Measurements from ENCODE around the gene NEU1. TPM values are rescaled to one million over a fixed set of nuclear protein-coding genes. Genes with fewer than 3 reads are reported as not detected.
"Not testable (repeated sequence)": the region's sequence is repeated elsewhere in the genome, so short reads cannot be mapped to it uniquely, and the experiment has no call there.

The NEU1 gene
- total RNA-seq, 1 donor from 2014 or later = 25.6 TPM

GRCh38 chr6:31874084-31874670 lies 11.6 kb upstream of the NEU1 start:
- no peak for DNase-seq

GRCh38 chr6:31871046-31871659 lies 8.5 kb upstream of the NEU1 start:
- peak; percentile 34 for DNase-seq

DNA sequence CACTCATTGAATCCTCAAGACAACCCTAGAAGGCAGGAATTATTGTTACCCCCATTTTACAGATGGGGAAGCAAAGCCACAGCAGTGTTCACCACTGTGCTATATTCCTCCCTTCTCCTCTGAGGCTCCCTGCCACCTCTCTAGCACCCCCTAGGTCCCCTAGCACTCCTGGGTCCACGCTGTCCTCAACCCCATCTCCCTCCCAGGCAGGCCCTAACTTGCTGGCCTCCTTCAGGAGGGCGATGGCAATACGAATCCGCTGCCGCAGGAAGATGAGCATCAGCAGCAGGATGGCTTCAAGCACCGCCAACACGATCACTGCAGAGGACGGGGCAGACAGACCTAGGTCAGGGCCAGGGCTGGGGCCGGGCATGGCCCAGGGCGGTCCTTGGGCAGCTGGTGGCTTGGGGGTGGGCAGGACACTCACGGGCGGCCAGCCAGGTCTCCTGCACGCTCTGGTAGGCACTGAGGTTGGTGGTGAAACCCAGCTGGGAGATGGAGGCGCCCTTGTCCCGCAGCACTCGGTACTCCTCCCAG lies 7.8 kb upstream of the NEU1 start:
- DNase-seq = no peak

DNA sequence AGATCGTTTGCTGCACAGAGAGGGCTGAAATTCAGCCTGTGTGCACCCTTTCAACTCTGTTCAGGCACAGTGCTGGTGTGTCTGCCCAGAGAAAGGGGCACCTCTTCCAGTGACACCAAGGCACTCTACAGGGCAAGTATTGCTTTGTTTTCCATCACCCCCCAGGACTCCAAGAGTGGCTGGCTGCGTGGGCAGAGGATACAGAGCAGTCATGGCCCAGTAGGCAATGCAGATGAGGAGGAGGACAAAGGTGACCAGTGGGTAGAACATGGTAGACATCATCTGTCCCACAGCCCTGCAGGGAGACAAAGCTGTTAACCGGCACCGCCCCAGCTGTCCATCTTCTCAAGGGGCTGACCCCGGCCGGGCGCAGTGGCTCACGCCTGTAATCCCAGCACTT lies 6.7 kb upstream of the NEU1 start:
- no peak for DNase-seq

DNA sequence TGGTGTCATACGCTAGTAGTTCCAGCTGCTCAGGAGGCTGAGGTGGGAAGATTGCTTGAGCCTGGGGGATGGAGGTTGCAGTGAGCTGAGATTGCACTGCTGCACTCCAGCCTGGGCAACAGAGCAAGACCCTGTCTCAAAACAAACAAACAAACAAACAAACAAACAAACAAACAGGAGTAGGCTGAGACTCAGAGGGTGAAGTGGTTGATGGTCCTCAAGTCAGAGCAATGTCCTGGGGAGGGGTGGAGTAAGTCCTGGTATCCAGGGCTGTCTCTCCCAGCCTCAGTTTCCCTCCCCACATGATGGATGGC lies 6.0 kb upstream of the NEU1 start:
- not testable (repeated sequence) for DNase-seq

- DNase-seq = no peak
Observed at GRCh38 chr6:31865205-31866118, 2.8 kb upstream of the NEU1 start.

GRCh38 chr6:31864818-31865204 lies 2.2 kb upstream of the NEU1 start:
- DNase-seq = no peak

- DNase-seq = not testable (repeated sequence)
Observed at GRCh38 chr6:31864123-31864562, 1.5 kb upstream of the NEU1 start.

GRCh38 chr6:31861919-31862343 lies 690 bp downstream of the NEU1 start:
- DNase-seq = no peak

DNA sequence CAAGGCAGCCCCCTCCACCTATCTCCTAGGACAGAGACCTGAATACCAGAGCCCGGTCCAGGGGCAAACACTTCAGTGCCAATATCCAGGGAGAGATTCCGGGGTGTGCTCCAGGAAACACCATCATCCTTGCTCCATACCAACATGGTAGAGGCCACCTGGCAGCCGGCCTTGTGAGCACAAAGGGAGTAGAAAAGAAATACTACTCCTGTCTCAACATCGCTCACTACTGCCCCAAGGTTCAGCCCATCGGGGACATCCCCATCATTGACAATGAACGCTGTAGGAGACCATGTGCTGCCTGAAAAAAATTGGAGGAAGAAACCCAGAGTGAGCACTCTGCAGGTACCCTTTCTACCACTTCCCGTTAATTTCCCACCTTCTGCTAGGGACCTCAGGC lies 1.5 kb downstream of the NEU1 start:
- no peak for DNase-seq

DNA sequence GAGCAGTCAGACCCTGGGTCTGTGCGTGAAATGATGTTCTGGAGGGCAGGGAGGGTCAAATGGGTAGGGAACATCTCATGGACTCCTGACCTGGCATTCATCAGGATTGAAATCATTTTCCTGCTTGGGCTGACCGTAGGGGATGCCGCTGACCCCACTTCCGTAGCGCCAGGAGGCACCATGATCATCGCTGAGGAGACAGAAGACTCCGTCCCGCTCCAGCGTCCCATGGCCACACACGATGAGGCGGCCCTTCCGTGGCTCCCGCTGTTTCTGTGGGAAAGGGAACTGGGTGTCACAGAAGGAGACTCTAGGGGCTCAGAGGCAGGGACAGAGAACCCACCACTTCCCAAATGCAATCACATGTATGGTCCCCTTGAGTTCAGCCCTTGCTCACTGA lies 2.3 kb downstream of the NEU1 start:
- DNase-seq = no peak

DNA sequence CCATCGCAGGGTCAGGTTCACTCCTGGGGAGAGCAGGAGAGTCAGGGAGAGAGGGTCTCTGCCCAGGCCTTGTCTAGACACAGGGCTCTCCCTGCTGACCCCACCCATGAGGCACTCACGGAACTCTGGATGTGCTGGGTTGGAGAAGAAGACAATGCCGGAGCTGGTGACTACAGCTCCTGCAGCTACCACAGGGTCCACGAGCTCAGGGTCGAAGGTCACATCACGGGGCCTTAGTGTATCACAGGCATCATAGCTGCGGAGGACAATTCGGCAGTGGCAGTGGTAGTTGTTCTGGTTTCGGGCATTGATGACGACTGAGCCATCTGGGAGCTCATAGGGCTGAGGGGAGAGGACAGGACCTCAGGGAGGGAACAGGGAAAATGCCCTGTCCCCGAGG lies 2.7 kb downstream of the NEU1 start:
- DNase-seq = no peak

DNA sequence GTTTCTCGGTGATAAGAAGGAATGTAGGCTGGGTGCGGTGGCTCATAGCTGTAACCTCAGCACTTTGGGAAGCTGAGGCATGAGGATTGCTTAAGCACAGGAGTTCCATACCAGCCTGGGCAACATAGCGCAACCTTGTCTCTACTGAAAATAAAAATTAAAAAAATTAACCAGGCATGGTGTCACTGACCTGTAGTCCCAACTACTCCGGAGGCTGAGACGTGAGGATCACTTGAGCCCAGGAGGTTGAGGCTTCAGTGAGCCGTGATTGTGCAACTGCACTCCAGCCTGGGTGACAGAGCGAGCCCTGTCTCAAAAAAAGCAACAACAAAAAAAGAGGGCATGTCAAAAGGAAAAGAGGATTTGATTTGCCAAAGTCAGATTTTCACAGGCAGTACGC lies 3.9 kb downstream of the NEU1 start:
- DNase-seq = no peak

GRCh38 chr6:31857774-31858173 lies 4.8 kb downstream of the NEU1 start:
- DNase-seq = not testable (repeated sequence)

GRCh38 chr6:31851980-31852718 lies 10.5 kb downstream of the NEU1 start:
- DNase-seq = not testable (repeated sequence)

DNA sequence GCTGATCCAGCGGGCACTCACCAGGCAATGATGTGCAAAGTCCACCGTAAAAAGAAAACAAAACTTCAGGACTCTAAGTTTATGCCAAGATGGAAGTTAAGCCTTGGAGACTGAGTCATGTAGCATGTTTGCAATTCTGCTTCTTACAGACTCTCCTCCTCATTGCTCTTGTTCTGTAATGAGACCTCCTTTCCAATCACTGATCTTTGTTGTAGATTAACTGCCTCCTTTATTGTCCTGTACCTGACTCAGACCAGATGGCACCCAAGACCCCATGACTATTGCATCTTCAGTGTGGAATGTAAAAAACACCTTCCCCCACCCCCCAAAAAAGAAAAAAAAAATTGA lies 11.2 kb downstream of the NEU1 start:
- DNase-seq = no peak

- no peak for DNase-seq
Observed at GRCh38 chr6:31850765-31851484, 11.7 kb downstream of the NEU1 start.

GRCh38 chr6:31847276-31847978 lies 15.2 kb downstream of the NEU1 start:
- DNase-seq = no peak

DNA sequence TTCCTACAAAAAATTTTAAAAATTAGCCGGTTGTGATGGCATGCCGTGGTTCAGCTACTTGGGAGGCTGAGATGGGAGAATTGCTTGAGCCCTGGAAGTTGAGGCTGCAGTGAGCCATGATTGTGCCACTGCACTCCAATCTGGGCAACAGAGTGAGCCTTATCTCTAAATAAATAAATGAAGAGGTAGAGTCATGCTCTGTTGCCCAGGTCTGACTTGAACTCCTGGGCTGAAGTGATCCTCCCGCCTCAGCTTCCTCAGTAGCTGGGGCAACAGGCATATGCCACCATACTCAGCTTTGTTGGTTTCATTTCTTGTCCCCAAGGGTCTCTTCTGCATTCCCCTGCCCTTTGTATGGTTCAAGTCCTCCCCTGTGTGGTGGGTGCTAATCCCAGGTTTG lies 18.1 kb downstream of the NEU1 start:
- no peak for DNase-seq

GRCh38 chr6:31842053-31842452 lies 20.6 kb downstream of the NEU1 start:
- no peak for DNase-seq

DNA sequence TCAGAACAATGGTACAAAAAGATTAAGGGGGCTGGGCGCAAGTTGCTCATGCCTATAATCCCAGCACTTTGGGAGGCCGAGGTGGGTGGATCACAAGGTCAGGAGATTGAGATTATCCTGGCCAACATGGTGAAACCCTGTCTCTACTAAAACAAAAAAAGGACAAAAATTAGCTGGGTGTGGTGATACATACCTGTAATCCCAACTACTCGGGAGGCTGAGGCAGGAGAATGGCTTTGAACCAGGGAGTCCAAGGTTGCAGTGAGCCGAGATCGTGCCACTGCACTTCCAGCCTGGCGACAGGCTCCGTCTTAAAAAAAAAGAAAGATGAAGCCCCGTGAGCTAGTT lies 22.9 kb downstream of the NEU1 start:
- DNase-seq = not testable (repeated sequence)

Data from tongue (tissue), 2 donors.